H1 (cell line): ENCODE measurements around the gene PPP1R9A. TPM values are rescaled to one million over a fixed set of nuclear protein-coding genes. Genes with fewer than 3 reads are reported as not detected.

Experiments
- BCL11A ChIP-seq, 2 experiments: IDR thresholded peaks; one replicate each; pipeline ENCODE4 v1.6.1; 2011; ENCODE audit warnings: low read depth in 2 of 2, low read length in 2 of 2, mild to moderate bottlenecking in 2 of 2
- EGR1 ChIP-seq: IDR thresholded peaks from 2 replicates; pipeline ENCODE4 v1.6.1; 2011; ENCODE audit warnings: low read depth, low read length, borderline replicate concordance
- KDM1A ChIP-seq: fragments of 200-600, 300-600 bp; sonication (generic); IDR thresholded peaks from 2 replicates; pipeline ENCODE4 v1.7.1; 2016; ENCODE audit warnings: mild to moderate bottlenecking, low read length, borderline replicate concordance
- POLR2AphosphoS5 ChIP-seq: IDR thresholded peaks from 2 replicates; pipeline ENCODE4 v1.6.1; 2011; ENCODE audit warnings: low read depth, low read length
- RNF2 ChIP-seq: fragments of 200-900, 300-1000 bp; sonication (generic); IDR thresholded peaks from 2 replicates; pipeline ENCODE4 v1.7.1; 2016; ENCODE audit warnings: borderline replicate concordance, low read depth, mild to moderate bottlenecking, antibody characterized with exemption, low read length; ENCODE audit not compliant: poor library complexity, severe bottlenecking; ENCODE audit errors: missing control alignments
- USF2 ChIP-seq: IDR thresholded peaks from 2 replicates; pipeline ENCODE4 v1.6.1; 2011; ENCODE audit warnings: low read length, improper control_type of control experiment
- polyA plus RNA-seq, 7 experiments: library from polyadenylated mRNA; depleted of rRNA in 3 of 7; stranded (reverse) in 5 of 7; unstranded in 2 of 7; fragments of >200 nt in 5 of 7; fragments of 200-250 nt in 2 of 7; gene quantifications; 1 replicate in 5 of 7; 2 replicates in 1 of 7; 4 replicates in 1 of 7; pipeline versions ENCODE4 v1.2.1 to v1.2.3, GENCODE V29; 2011 to 2013; ENCODE audit warnings: missing spikeins in 2 of 7, mixed read lengths in 2 of 7
- total RNA-seq: library from RNA; stranded (reverse); fragmentation: NEBNext Ultra II Directional; extraction: Animal tissue kit (Norgen Biotek cat#: 25700); gene quantifications from 2 replicates; pipeline ENCODE4 v1.2.1, GENCODE V29; 2021

The PPP1R9A gene
- total and polyA plus RNA-seq, 2 of the 8 experiments (the other 6 are each of a cell fraction or from before 2014, with no cell fraction given), result 3.0 to 20.3 TPM

- no peak for TF ChIP-seq KDM1A
- TF ChIP-seq RNF2, result no peak
- TF ChIP-seq EGR1, result no peak
- TF ChIP-seq USF2, result no peak
- TF ChIP-seq POLR2AphosphoS5, result no peak
- no peak for TF ChIP-seq BCL11A (IDR thresholded peaks at IDR 0.05; ENCODE audit: low read depth in 2 of 2, low read length in 2 of 2)
These were observed 427.1 kb downstream of the PPP1R9A start (continued) for GRCh38 chr7:95334447-95334846.
